Activated CD8-positive, alpha-beta memory T cell treated with anti-CD3 and anti-CD28 coated beads for 24 hours (primary cell): Measurements from ENCODE around the gene CXCL3.
"Not testable (repeated sequence)": the region's sequence is repeated elsewhere in the genome, so short reads cannot be mapped to it uniquely, and the experiment has no call there.

Experiments
- DNase-seq: peaks from one replicate; pipeline ENCODE4 v3.0.0-alpha.2; 2020

Gene CXCL3

DNA sequence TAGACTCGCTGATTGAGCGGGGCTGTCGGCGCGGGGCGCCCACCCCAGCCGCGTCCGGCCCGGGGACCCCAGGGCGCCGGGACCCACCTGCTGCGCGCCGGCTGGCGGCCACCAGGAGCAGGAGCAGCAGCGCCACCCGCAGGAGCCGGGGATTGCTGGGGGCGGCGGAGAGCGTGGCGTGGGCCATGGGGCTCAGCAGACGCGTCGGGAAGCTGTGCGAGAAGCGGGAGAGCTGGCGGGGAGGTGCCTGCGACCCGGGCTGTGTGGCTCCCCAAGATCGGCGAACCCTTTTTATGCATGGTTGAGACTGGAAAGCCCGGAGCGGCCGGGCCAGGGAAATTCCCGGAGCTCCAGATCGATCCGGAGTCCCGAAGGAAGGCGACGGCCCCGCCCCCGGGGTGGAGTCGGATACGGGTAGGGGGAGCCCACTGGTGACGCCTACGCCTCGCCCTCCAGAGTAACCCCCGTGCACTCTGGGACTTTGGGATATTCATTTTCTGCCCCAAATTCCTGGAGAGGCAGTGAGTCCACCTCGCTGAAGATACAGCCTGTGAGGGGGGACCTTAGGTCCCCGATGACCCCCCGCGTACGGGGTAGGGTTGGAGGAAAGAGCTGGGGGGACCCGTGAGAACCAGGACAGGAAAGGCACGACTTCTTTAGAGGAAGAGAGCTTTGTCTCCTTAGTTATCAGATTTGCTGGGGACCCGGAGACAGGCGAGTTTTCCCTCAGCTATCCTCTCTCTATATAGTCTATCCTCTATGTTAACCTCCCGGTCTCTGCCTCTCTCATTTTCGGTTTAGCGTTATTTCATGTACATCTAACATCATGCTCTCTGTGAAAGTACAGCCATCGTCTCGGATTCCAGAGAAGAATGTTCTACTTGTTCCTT lies at the start of gene CXCL3:
CXCL3 (minus strand) TSS at position 265 of the 890 bp plus-strand sequence; CDS start at position 187, 78 bp downstream.
- DNase-seq, result peak; percentile 60

DNA sequence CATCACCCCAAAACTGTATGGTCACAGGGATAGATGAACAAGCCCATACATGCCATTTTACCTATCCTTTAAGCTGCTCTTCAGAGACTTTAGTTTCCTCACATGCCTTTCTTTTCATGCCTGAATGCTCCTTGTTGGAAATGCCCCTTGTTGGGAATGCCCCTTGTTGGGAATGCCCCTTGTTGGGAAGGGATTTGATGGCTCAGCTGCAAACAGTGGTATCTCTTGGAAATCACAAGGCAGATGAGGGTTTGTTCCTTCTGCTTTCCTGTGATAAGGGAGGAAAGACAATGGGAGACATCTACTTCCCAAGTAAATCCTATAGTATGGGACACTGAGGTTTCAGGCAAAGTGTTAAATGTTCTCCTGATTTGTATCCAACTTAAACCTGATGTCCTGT lies 49.0 kb upstream of the CXCL3 start:
- DNase-seq, result no peak

- no peak for DNase-seq
Observed at GRCh38 chr4:74085669-74086068, 47.2 kb upstream of the CXCL3 start.

DNA sequence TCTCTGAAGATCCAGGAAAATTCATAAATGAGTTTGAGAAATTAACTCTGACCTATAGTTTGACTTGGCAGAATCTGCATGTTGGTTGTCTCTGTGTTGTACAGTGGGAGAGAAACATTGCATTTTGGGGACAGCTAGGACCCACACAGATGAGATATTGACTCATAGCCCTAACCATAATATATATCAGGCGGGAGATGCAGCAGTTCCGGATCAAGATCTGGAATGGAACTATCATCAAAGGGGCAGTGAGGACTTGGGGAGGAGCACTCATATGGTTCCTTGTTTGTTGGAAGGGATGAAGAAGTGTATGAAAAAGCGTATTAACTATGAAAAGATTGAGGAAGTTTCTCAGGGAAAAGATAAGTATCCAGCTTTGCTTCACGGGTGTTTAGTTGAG lies 46.5 kb upstream of the CXCL3 start:
- no peak for DNase-seq

- no peak for DNase-seq
Observed at GRCh38 chr4:74083546-74083945, 45.1 kb upstream of the CXCL3 start.

GRCh38 chr4:74081035-74081434 lies 42.5 kb upstream of the CXCL3 start:
- DNase-seq, result no peak

DNA sequence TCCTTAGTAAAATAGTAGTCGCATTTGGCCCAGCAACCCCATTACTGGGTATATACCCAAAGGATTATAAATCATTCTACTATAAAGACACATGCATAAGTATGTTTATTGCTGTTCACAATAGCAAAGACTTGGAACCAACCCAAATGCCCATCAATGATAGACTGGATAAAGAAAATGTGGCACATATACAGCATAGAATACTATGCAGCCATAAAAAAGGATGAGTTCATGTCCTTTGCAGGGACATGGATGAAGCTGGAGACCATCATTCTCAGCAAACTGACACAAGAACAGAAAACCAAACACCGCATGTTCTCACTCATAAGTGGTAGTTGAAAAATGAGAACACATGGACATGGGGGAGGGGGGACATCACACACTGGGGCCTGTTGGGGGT lies 41.9 kb upstream of the CXCL3 start:
- not testable (repeated sequence) for DNase-seq

DNA sequence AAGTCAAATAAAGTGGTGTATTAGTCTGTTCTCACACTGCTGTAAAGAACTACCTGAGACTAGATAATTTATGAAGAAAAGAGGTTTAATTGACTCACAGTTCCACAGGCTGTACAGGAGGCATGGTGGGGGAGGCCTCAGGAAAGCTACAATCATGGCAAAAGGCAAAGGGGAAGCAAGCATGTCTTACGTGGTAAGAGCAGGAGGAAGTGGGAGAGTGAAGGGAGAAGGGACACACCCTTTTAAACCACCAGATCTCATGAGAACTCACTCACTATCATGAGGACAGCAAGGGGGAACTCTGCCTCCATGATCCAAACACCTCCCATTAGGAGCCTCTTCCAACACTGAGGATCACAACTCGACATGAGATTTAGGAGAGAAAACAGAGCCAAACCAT lies 40.5 kb upstream of the CXCL3 start:
- DNase-seq, result not testable (repeated sequence)

DNA sequence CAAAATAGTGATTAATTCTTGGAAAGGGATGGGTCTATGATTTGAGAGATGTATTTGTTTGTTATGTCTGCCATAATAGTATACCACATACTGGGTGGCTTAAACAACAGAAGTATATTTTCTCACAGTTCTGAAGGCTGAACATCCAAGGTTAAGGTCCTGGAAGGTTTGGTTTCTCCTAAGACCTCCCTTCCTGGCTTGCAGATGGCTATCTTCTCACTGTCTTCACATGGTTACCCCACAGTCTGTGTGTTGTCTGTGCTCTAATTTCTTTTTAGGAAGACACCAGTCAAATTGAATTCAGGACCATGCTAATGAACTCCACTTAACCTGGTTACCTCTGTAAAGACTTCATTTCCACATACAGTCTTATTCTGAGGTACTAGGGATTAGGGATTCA lies 34.9 kb upstream of the CXCL3 start:
- DNase-seq, result no peak

DNA sequence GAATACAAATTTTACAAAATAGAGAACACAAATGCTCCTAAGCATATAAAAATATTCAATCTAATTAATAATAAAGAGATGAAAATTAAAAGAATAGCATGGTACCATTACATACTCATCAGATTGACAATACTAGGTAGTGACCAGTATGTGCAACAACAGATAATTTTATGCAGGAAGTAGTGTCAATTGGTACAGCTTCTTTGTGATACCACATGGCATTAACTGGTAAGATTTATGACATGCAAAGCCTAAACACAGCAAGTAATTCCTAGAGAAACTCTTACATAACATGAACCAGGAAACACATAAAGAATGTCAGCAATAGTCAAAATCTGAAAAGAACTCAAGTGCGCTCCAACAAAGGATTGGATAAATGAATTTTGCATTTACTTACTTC lies 34.2 kb upstream of the CXCL3 start:
- DNase-seq, result no peak

DNA sequence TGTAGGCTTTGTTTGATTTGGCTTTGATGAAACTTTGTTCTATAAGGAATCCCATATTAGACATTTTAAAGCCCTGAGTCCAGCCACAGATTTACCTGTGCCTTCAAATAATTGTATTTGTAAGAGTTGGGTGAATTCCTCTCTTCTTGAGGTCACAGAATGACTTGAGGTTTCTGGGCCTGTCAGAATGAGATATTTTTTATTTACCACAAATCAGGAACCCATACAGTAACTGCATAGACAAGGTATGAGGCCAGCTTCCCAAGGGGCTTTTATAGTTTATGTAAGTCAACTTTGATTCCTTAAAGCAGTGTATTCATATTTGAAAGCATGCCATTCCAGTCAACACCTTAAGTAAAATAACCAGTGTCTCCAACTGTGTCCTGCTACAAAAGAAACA lies 29.1 kb upstream of the CXCL3 start:
- no peak for DNase-seq

- DNase-seq, result no peak
Observed at GRCh38 chr4:74066232-74066631, 27.7 kb upstream of the CXCL3 start.

DNA sequence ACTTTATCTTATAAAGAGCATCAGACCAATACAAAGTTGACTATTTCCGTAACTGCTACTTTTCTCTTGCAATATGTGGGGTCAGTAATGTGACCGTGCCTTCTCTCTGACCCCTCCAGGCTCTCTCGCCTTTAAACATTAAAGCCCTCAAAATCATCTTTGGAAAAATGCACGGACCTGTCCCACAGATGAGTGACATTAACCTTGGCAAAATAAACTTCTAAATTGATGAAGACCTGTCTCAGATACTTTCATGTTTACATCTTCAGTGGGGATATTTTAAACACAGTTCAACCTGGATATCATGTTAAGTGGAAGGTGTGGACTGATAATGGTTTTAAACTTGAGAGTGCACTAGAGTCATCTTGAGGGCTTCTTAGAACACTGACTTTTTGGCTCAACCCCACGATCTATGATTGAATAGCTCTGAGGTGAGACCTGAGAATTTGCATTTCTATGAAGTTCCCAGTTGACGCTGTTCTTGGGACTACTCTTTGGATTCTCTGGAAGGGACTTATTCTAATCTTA lies 26.7 kb upstream of the CXCL3 start:
- no peak for DNase-seq

GRCh38 chr4:74063859-74064258 lies 25.4 kb upstream of the CXCL3 start:
- DNase-seq, result no peak

DNA sequence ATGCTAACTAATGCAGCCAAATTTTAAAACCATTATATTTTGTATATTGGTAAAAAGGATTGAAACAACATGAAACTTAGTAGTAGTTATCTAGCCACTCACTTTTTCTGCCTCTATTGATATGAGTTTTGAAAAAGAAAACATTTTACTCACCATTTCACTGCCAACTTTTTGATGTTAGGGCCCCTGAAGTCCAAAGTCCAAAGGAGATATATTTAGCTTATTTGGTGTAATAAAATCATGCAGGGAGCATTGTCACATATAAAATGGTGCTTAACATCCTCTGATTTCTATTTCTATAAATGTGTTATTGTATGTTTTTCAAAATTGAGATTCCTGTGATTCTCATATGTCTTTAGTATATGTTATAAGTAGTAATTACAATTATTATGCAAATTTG lies 24.5 kb upstream of the CXCL3 start:
- DNase-seq, result no peak

GRCh38 chr4:74061430-74061829 lies 22.9 kb upstream of the CXCL3 start:
- no peak for DNase-seq

DNA sequence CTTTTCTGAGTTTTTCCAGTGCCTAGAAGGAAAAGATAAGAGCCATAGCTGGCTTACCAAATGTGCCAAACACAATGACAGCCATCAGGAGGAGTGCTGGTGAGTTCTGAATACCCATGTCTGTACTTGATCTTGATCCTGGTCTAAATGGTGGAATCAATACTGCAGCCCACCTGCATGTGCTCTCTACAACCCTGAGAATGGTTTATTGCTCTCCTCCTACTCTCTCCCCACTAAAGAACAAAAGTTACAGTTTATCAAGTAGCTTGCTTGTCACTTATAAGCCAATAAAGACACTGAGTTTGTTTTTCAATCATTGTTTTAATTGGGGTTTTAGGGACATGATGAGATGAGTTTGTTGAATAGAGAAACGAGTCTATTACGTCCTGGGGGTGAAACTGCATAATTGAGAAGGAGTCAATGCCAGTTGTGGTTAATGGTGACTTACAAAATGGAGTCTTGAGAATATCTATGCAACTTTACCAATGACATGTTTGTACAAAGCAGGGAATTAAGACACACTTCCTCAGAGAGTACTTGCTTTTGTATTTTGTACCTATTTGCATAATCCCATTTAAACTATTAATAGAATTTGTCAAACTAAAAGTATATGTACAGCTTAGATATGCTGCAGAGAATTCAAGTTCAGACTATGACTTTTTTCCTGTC lies 20.8 kb upstream of the CXCL3 start:
- no peak for DNase-seq

- DNase-seq, result no peak
Observed at GRCh38 chr4:74058048-74058651, 19.7 kb upstream of the CXCL3 start.

- no peak for DNase-seq
Observed at GRCh38 chr4:74057588-74057987, 19.1 kb upstream of the CXCL3 start.

GRCh38 chr4:74056858-74057562 lies 18.5 kb upstream of the CXCL3 start:
- DNase-seq, result no peak

- DNase-seq, result no peak
Observed at GRCh38 chr4:74056114-74056857, 17.8 kb upstream of the CXCL3 start.

DNA sequence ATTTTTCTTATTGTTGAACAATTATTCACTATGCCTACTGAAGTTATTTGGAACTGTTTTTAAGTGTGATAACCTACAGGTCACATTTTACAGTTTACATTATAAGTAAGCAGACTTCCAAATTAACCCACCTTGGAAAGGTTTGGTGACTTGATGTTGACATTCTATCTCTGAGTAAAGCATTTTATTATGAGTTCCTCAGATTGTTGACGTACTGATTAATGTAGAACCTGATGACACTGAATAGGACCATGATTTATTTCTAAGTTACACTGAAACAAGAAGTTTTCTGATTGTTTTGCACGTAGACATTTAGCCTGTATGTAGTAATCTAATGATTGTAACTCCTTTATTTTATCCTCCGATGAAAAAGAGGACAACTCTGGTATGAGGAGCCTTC lies 17.0 kb upstream of the CXCL3 start:
- no peak for DNase-seq
